GM19239 (cell line): Measurements from ENCODE around the gene HYPK.
A peak's percentile ranks its signal among the peaks of the same experiment; 100 is the strongest.

Experiments used
- DNase-seq: peaks from one replicate; pipeline ENCODE4 v3.0.0; 2011; ENCODE audit warnings: low spot score; ENCODE audit not compliant: insufficient read length
- FAIRE-seq: peaks from 2 replicates; lab custom pipeline; 2011; peaks lifted over from hg19 to GRCh38; lab: Jason Lieb, UNC

HYPK gene, protein sequence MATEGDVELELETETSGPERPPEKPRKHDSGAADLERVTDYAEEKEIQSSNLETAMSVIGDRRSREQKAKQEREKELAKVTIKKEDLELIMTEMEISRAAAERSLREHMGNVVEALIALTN

DNA sequence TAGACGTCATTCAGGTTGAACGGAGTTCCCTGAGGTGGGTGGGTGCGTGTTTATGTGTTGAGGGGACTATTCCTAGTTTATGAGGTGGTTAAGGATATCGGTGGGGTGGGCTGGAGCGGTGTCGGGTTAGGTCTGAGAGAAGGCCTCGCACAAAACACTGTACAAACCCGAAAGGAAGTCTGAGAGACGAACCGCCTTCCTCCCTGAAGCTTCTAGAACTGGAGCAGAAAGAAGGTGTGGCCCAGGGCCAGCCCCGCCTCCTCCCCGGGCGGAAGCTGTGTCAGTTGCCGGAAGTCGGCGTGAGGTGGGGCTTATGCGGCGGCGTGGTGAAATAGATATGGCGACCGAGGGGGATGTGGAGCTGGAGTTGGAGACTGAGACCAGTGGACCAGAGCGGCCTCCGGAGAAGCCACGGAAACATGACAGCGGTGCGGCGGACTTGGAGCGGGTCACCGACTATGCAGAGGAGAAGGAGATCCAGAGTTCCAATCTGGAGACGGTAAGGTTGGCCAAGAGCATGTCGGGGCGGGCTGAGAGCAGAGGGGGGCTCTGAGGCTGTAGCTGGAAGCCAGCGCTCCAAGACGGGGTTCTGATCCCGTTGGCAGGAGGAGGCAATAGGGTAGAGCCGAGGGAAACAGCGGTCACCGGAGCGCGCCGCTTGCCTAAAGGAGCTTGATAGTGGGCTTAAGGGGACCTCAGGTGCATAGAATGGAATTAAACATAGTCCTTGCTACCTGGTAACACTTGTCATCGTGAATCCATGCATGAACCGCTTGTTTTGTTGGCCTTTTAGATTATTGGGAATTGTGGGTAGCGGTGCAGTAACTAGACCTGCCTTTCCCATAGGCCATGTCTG lies at the start of gene HYPK:
TSS of gene HYPK (plus strand) at position 314 of the 856 bp plus-strand sequence. CDS start at position 338, 24 bp downstream.
- DNase-seq, result peak; percentile 76
- FAIRE-seq, result peak; percentile 87

DNA sequence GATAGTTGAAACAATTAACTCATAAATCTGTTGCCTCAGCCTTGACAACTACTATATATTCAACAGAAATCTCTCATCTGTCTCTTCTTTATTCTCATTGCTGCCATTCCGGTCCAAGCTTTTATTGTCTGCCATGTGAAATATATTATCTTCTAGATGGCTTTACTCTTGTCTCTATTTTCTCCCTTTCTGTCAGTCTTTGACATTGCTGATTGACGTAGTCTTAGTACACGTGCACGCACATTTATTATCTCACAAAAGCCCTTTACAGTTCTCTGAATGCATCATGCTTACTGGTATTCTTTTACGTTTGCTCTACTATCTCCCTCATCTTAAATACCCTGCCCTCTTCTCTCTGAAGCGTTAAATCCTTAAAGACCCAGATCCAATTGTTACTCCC lies 48.5 kb upstream of the HYPK start:
- no peak for DNase-seq
- FAIRE-seq, result no peak

DNA sequence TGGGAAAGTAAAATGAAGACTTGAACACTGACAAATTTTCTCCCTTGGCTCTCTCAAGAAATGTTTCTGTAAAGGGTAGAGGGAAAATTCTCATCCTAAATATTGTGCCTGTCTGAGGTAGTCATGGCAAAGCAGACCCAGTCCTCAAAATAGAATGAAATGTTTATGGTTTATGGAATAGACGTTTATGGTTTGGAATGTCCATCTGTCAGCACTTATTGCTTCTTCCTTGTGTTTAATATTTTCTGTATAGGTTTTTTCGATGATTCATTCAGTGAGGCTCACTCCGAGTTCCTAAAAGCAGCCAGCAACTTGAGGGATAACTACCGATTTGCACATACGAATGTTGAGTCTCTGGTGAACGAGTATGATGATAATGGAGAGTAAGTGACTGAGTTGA lies 37.6 kb upstream of the HYPK start:
- FAIRE-seq (peak; percentile 31), DNase-seq (no peak)

DNA sequence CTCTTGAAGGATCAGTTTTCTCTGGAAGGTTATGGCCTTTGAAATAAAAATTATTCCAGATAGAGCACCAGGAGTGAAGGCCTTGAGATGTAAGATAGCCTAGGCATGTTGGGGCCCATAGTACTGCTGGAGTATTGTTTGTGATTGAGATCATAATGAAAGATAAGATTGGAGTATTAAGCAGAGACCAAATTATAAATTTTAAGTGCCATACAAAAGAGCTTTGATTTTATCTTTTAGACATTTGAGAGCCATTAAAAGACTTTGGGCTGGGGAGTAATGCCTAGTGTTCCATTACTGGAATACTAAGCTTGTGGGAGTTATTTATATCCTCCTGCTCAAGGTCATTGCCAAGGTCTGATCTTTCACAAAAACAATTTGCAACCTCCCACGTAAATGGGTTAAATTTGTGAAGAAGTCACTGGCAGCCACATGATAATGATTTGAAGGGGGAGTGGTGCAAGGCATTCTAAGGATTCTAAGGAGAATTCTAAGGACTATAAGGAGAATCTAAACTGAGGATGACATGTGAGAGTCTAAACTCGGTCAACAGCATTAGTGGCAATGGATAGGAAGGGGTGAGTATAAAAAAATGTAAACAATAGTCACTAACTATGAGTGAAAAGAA lies 36.5 kb upstream of the HYPK start:
- no peak for FAIRE-seq

DNA sequence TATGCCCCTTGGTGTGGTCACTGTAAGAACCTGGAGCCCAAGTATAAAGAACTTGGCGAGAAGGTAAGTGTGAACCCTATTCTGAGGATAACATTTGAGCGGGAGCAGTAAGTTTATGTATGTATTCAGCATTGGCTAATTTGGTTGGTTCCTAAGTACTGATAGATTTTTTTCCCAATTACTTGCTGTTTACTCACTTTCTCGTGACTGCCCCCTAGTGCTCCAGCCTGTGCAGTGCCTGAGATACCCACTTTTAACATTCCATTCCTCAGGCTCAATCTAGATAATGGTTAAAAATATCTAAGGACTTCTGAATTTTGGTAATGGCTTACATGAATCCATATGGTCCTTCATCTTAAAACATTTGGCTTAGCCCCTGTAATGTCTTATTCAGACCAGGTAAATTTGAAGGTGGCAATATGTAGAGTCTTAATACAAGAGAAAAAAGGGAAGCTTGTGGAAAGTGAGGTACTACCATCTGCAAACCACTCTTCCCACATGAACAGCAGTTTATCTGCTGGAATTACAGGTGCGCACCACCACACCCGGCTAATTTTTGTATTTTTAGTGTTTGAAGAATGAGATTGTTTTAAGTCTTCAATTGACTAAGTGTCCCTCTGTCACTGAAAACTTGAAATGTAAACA lies 30.7 kb upstream of the HYPK start:
- DNase-seq (peak; percentile 37), FAIRE-seq (no peak)

More for the DNA sequence above, 36.5 kb upstream of the HYPK start:
- no peak for DNase-seq

DNA sequence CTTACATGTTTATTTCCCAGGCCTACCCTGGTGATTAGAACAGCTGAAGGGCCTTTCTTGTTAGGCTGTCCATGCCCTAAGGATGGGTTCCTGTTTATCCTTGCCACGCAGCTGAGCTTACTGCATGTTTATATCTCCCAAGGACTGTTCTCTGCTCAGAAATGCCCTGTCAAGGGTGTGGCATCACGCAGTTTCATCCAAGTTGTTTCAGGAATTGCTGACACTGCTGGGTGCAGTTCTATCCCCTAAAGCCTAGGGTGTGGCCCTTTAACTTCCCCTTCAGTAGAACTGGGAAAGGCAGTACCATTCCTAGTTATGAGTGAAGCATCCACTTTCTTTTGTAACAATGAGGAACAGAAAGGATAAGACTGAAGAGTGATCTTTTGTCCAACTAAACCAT lies 28.6 kb upstream of the HYPK start:
- DNase-seq, result no peak
- FAIRE-seq, result no peak

DNA sequence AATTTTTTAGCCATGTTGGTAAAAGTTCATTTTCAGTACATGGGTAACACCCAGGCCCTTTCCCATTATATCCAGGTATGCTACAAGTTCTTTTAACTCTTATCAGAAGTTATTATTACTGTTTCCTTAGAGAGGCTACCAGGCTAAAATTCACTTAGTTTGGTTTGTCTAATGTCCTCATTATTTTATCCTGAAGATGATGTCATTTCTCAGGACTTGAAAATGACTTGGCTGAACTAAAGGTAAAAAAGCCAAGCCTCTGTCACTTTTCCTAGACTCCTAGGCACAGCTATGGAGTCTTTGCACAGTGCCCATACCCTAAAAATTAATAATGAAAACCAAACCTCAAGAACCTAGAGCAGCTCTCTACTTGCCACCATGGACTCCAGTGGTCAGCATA lies 27.8 kb upstream of the HYPK start:
- no peak for FAIRE-seq
- DNase-seq, result no peak

DNA sequence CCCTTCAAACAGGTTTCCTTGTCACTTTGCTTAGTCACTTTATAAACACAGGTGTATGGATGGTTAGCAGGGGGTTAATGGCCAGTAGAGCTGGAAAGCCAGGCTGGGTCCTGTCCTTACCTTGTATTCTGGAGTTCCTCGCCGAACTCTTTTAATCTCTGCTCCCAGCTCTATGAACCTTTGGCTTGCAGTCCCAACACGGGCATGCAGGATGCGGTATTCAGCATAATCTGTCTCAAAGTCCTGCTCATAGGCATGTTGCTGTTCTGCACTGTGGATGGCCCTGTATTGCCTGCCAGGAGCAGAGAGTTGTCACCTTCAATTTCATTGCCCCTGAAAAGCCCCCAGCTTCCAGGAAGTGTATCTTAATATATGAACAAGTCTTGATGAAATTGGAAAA lies 26.3 kb upstream of the HYPK start:
- FAIRE-seq, result no peak
- DNase-seq, result no peak

DNA sequence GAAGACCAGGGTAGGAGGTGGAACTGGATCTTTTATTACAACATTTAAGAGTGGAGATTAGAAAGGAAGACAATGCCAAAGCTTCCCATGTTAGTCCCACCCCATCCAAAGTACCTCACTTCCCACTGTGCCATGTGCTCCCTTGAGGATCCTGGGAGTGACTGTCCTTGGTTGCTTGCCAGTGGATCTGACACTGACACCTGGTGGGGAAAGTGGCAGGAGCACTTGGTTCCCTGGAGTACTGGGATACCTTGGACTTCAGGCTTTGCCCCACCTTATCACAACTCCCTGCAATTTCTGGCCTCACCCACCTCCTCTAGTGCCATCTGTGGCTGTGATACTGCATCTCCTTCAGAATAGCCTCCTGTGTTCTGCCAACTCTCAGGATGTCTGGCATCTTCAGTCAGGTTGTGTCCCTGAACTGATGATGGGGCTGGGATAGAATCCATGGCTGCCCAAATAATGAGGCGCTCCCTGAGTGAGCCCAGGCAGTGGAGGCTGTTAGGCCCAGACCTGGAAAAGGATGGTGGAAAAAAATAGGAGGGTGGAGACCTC lies 24.9 kb upstream of the HYPK start:
- DNase-seq (no peak), FAIRE-seq (no peak)

DNA sequence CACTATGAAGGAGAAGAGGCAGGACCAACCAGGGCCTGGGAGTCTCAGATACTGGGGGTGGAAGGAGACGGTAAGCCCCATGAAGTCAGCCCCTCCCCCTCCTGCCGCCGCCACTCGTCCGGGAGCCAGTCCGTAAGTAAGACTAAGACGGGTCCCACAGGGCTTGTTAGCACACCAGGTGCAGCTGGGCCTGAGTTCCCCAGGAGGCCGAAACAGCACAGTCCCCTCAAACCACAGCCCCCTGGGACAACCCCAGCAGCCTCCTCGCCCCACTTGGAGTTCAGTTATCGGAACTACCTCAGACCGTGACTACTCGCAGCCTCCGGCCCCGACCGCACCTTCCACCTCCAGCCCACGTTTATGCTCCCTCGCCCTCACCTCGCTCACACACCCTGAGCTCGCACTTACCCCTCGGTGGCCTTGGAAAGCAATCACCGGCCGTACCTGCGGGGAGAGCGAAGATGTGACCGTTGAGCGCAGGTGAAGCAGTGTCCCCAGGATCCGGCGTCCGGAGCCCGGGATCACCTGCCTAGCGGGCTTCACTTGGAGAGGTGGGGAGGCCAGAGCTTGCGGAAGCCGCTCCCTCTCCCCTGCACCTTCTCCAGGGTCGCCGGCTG lies 24.2 kb upstream of the HYPK start:
- FAIRE-seq (peak; percentile 95), DNase-seq (peak; percentile 49)

DNA sequence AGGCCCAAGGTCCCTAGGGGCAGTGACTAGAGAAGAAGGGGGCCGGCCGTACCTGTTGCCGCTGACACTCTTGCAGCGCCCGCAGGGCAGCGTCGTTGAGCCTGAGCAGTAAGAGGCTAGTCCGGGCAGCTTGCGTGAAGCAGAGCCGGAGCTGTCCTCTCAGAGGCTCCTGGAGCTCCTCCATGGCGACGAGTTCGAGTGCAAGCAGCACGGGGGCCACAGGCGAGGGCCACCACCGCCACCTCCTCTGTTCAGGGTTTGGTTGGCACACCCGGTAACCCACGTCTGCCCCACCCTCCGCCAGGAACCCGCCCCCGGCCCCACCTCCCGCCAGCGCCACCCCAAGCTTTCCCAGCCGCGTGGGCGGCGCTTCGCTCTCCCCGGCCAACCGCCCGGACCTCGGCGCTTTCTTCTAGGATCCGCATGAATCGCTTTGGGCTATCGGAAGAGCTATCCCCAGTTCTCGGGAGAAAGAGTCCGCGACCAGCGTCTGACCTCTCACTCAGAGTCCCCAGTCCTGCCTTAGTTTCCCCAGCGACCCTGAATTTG lies 23.6 kb upstream of the HYPK start, which contains the start of gene ELL3:
TSS of gene ELL3 (minus strand) at position 249 of the 549 bp plus-strand sequence. CDS start at position 184, 65 bp downstream.
- no peak for DNase-seq
- no peak for FAIRE-seq

DNA sequence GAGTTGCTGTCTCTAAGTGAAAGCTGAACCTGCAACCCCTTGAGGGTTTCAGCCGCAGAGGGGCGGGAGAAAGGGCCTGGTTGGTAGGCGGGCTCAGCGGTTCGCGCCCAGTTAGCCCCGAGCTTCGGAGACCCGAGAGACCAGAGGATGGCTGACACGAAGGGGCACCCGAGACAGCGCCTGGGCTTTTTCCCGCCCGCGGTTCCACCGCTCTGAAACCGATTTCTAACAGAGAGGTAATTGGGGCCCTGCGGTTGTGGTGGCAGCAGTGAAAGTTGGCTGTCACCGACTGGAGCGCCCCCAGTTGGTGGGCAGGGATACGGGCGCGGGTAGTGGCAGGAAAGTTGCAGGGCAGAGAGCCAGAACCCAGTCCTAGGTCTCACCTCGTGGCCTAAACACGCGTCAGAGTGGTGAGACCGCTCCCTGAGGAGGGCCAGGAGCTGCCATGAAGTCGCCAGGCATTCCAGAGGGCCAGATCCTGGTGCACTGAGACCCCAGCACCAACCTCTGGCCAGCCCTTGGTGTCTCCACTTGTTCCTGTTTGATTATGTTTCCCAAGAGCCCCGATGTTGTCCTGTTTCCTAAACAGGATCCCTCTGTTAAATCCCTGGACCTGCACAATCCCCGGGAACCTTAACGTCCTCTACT lies 23.0 kb upstream of the HYPK start:
- DNase-seq, result peak; percentile 44
- FAIRE-seq, result peak; percentile 91

DNA sequence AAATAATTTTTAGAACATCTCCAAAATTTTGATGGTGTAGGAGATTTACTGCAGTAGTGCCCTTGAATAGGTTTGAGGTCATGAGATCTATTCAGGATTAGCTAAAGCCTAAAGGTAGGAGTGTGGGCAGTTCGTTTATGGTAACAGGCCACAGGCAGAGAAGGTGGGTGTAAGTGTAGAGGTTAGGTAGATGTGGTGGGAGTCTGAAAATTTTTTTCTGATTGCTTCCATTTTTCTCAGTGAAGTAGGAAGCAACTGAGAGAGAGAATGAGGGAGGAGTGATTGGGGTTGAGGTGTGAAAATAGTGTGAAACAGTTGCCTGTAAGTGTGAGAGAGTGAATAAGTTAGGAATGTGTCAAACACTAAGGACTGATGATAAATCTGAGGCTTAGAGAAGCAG lies 21.4 kb upstream of the HYPK start:
- FAIRE-seq (no peak), DNase-seq (no peak)

DNA sequence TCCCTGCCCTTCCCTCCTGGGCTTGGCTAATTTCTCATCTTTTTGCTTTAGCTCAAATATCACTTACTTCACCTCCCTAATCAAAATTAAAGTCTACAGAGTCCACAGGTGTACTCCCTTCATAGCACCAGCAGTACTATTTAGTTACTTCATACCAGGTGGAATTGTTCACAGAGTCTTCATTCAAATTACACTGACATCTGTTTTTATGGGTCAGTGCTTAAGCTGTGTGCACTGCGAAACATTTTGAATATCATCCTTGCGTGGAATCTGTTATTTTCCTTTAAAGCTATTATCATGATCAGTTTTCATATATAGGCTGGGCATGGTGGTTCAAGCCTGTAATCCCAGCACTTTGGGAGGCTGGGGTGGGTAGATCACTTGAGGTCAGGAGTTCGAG lies 11.0 kb upstream of the HYPK start:
- DNase-seq (no peak), FAIRE-seq (no peak)

DNA sequence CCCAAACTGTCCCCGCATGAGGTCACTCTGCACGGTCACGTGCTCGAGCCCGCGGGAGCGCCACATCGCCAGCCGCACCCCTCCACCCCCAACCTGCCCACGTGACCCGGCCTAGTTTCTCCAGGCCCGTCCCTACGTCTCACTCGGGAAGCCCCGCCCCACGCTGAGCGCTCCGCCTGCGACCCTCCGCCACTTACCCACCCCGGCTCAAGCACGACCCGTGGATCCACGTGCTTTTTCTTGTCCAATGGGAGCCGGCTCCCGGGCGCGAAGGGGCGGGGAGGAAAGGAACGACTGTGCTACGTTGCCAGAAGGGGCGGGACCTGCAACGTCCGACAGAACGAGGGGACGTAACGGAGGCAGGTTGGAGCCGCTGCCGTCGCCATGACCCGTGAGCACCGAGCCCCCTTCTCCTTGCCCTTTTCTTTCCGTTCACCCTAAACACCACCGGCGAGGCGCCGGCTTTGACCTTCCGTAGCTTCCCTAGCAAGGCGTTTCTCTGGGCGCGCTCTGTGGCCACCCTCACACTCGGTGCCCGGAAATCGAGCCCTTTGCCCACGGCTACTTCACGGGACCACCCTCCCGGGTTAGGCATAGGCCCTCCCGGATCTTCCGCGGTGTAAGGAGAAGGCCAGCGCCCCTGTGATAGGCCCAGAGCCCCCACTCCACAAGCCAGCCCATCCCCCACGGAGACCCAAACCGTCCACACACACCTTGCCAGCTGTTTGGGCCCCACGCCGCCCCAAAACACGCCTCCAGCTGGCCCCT lies 8.2 kb upstream of the HYPK start, which contains the start of gene SERF2:
TSS of gene SERF2 (plus strand) at position 328 of the 768 bp plus-strand sequence. CDS start at position 385, 57 bp downstream.
- FAIRE-seq (peak; percentile 94), DNase-seq (peak; percentile 87)

DNA sequence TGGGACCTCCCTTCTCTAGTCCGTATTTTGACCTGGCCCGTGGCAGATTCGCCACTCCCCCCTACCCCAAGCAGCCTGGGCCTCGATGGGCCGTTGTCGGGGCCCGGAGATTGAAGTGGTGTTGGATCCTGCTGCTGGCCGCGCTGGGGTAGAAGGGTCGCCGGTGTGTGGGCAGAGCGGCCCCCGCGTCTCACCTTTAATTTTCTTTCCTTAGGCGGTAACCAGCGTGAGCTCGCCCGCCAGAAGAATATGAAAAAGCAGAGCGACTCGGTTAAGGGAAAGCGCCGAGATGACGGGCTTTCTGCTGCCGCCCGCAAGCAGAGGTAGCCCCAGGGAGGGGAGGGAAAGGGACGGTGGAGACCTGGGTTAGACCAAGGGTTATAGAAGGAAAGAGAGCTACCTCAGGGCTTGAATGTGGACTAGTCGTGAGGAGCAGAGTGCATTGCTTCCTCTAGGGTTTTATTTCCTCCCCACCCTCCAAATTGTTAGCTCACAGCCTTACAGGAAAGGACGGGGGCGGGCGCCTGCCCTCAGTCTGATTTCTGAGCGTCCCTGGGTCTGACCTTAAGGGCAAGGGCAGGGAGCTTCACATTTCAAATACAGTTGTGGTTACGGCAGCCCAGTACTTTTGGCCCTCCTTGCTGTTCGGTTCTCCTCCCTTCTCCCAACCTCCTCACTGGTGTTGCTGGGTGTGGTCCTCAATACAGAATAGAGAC lies 7.5 kb upstream of the HYPK start:
- no peak for DNase-seq
- no peak for FAIRE-seq

DNA sequence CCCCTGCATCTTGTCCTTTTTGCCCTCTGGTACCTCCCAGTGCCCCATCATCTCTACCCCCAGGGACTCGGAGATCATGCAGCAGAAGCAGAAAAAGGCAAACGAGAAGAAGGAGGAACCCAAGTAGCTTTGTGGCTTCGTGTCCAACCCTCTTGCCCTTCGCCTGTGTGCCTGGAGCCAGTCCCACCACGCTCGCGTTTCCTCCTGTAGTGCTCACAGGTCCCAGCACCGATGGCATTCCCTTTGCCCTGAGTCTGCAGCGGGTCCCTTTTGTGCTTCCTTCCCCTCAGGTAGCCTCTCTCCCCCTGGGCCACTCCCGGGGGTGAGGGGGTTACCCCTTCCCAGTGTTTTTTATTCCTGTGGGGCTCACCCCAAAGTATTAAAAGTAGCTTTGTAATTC lies 6.8 kb upstream of the HYPK start:
- FAIRE-seq (no peak), DNase-seq (no peak)
